SK-N-SH (cell line): ENCODE measurements around the gene IMMP1L.

Source experiments
- CHD2 ChIP-seq: fragments of 150-350 bp; IDR thresholded peaks from 2 replicates; pipeline ENCODE4 v1.6.1; 2018; ENCODE audit warnings: low read length; ENCODE audit not compliant: partially characterized antibody
- CTCF ChIP-seq: fragments of 200-600 bp; sonication (generic); IDR thresholded peaks from 2 replicates; pipeline ENCODE4 v1.6.1; 2017; ENCODE audit warnings: antibody characterized with exemption, mild to moderate bottlenecking, moderate library complexity
- ELF1 ChIP-seq: IDR thresholded peaks from 2 replicates; pipeline ENCODE4 v1.4.0; 2012
- EZH2phosphoT487 ChIP-seq: fragments of 200-600 bp; sonication (generic); IDR thresholded peaks from 2 replicates; pipeline ENCODE4 v1.6.1; 2017; ENCODE audit warnings: low read depth, mixed run types, mild to moderate bottlenecking, antibody characterized with exemption, moderate library complexity, borderline replicate concordance
- GATA2 ChIP-seq: sonication (generic); formaldehyde crosslinking; IDR thresholded peaks from 2 replicates; pipeline ENCODE4 v1.5.0; 2020; ENCODE audit warnings: mild to moderate bottlenecking, missing genetic modification reagents
- JUND ChIP-seq: IDR thresholded peaks from 2 replicates; pipeline ENCODE4 v1.4.0; 2012
- NFIC ChIP-seq: IDR thresholded peaks from 2 replicates; pipeline ENCODE4 v1.4.0; 2012; ENCODE audit warnings: borderline replicate concordance
- NRF1 ChIP-seq: IDR thresholded peaks from 2 replicates; pipeline ENCODE4 v1.6.1; 2012; ENCODE audit warnings: low read depth, mild to moderate bottlenecking, low read length
- POLR2AphosphoS5 ChIP-seq: IDR thresholded peaks from 2 replicates; pipeline ENCODE4 v1.6.1; 2012; ENCODE audit warnings: low read depth, low read length
- REST ChIP-seq: IDR thresholded peaks from 2 replicates; pipeline ENCODE4 v1.6.1; 2012; ENCODE audit warnings: mild to moderate bottlenecking, low read depth, low read length, moderate library complexity
- SIN3A ChIP-seq: IDR thresholded peaks from 2 replicates; pipeline ENCODE4 v1.6.1; 2012; ENCODE audit warnings: low read depth, mild to moderate bottlenecking, low read length, moderate library complexity, borderline replicate concordance

GRCh38 chr11:31478223-31478590 is 31.2 kb downstream of the IMMP1L start:
- TF ChIP-seq CTCF, result no peak
- TF ChIP-seq ELF1, result no peak
- TF ChIP-seq POLR2AphosphoS5, result no peak
- no peak for TF ChIP-seq CHD2
- no peak for TF ChIP-seq NRF1
- no peak for TF ChIP-seq EZH2phosphoT487
- TF ChIP-seq REST, result no peak
- TF ChIP-seq NFIC, result no peak
- no peak for TF ChIP-seq SIN3A
- no peak for TF ChIP-seq JUND
- no peak for TF ChIP-seq GATA2 (CRISPR knock-in tag)
